Endodermal cell (in vitro differentiated cells): ENCODE data around the gene AOPEP. TPM values are rescaled to one million over a fixed set of nuclear protein-coding genes. Genes with fewer than 3 reads are reported as not detected.

ENCODE experiments used
- DNase-seq: peaks from one replicate; pipeline ENCODE4 v3.0.0-alpha.2; 2017
- H3K27ac ChIP-seq: 2 replicates; pipeline ENCODE4 v1.5.1; 2013; ENCODE audit warnings: mild to moderate bottlenecking, low read depth, low read length, moderate library complexity
- H3K27me3 ChIP-seq: 2 replicates; pipeline ENCODE4 v1.6.1; 2013; ENCODE audit warnings: mild to moderate bottlenecking, low read length, moderate library complexity; ENCODE audit not compliant: insufficient read depth, control insufficient read depth, poor library complexity, severe bottlenecking
- H3K36me3 ChIP-seq: 2 replicates; pipeline ENCODE4 v1.7.0; 2013; ENCODE audit warnings: mild to moderate bottlenecking, low read length, moderate library complexity; ENCODE audit not compliant: control insufficient read depth, insufficient read depth
- H3K4me1 ChIP-seq: one replicate; pipeline ENCODE4 v1.7.0; 2013; ENCODE audit warnings: low read length; ENCODE audit not compliant: control insufficient read depth, insufficient read depth
- H3K4me3 ChIP-seq: 2 replicates; pipeline ENCODE4 v1.5.1; 2013; ENCODE audit warnings: mild to moderate bottlenecking, low read length, moderate library complexity
- H3K9ac ChIP-seq: 2 replicates; pipeline ENCODE4 v1.6.1; 2013; ENCODE audit warnings: mild to moderate bottlenecking, low read length, moderate library complexity; ENCODE audit not compliant: poor library complexity, severe bottlenecking; ENCODE audit errors: extremely low read depth
- H3K9me3 ChIP-seq: 2 replicates; pipeline ENCODE4 v1.6.1; 2013; ENCODE audit warnings: mild to moderate bottlenecking, low read length, moderate library complexity; ENCODE audit not compliant: control insufficient read depth
- H3K27ac Mint-ChIP-seq: 2 replicates; pipeline ENCODE4 v1.8.0; 2020; ENCODE audit warnings: mixed read lengths
- H3K27me3 Mint-ChIP-seq: 2 replicates; pipeline ENCODE4 v1.8.0; 2021; ENCODE audit warnings: mild to moderate bottlenecking, mixed read lengths; ENCODE audit not compliant: insufficient read depth
- H3K36me3 Mint-ChIP-seq: 2 replicates; pipeline ENCODE4 v1.8.0; 2020; ENCODE audit warnings: low read depth, mixed read lengths
- H3K4me1 Mint-ChIP-seq: 2 replicates; pipeline ENCODE4 v1.8.0; 2020; ENCODE audit warnings: mixed read lengths
- H3K4me3 Mint-ChIP-seq: 2 replicates; pipeline ENCODE4 v1.8.0; 2020; ENCODE audit warnings: mild to moderate bottlenecking, moderate library complexity, mixed read lengths
- H3K9me3 Mint-ChIP-seq: 2 replicates; pipeline ENCODE4 v1.8.0; 2020; ENCODE audit warnings: mild to moderate bottlenecking, mixed read lengths
- CTCF ChIP-seq: fragments of 200-600 bp; sonication (generic); conservative IDR thresholded peaks from 2 replicates; pipeline ENCODE4 v1.5.0; 2021; ENCODE audit warnings: antibody characterized with exemption, mild to moderate bottlenecking
- WGBS, 2 experiments: methylation state at CpG; one replicate each; pipeline versions ENCODE4 v1.1.5 to v1.1.7; 2013; ENCODE audit warnings: missing lambda C conversion rate in 2 of 2, mixed read lengths in 1 of 2; ENCODE audit not compliant: insufficient coverage in 1 of 2, insufficient read length in 1 of 2; 5-methylcytosine and 5-hydroxymethylcytosine counted together
- total RNA-seq, 2 donors: library from RNA; stranded (reverse); fragmentation: NEBNext Ultra II Directional in 1 of 2; extraction: Animal tissue kit (Norgen Biotek cat#: 25700) in 1 of 2; gene quantifications; 2 replicates in 1 of 2; 3 replicates in 1 of 2; pipeline ENCODE4 v1.2.1, GENCODE V29; 2021

The AOPEP gene
- total RNA-seq, 2 donors from 2014 or later, result 23.4 to 33.7 TPM

GRCh38 chr9:94853887-94854286, 127.4 kb downstream of the AOPEP start:
- WGBS, 2 experiments, result 85 to 88% methylated on average over 3 of the region's 3 CpGs

GRCh38 chr9:94855903-94856302, 129.4 kb downstream of the AOPEP start:
- no peak overlapping the region for H3K4me3 Mint-ChIP-seq
- Histone ChIP-seq H3K4me1 (no peaks in the 10 kb centered on the region), H3K4me3 (no peak overlapping the region), H3K27ac (no peak overlapping the region), H3K36me3 (peaks cover 9% of the 10 kb centered on the region), H3K9me3 (peaks cover 11% of the 10 kb centered on the region), H3K9ac (no peak overlapping the region), H3K27me3 (no peaks in the 10 kb centered on the region)
- H3K4me1 Mint-ChIP-seq, result peaks cover 6% of the 10 kb centered on the region
- peaks cover 5% of the 10 kb centered on the region for H3K36me3 Mint-ChIP-seq
- TF ChIP-seq CTCF, result no peak
- H3K27ac Mint-ChIP-seq, result no peak overlapping the region
- no peaks in the 10 kb centered on the region for H3K27me3 Mint-ChIP-seq
- H3K9me3 Mint-ChIP-seq, result no peaks in the 10 kb centered on the region
- no peak for DNase-seq
- 94 to 96% methylated on average over 4 to 5 of the region's 5 CpGs for WGBS, 2 experiments

More at GRCh38 chr9:94853887-94854286, 127.4 kb downstream of the AOPEP start:
- Mint-ChIP-seq H3K27ac (no peak overlapping the region), H3K27me3 (no peaks in the 10 kb centered on the region), H3K4me1 (peaks cover 6% of the 10 kb centered on the region), H3K9me3 (no peaks in the 10 kb centered on the region), H3K4me3 (no peak overlapping the region), H3K36me3 (peaks cover 5% of the 10 kb centered on the region)
- Histone ChIP-seq H3K4me1 (no peaks in the 10 kb centered on the region), H3K4me3 (no peak overlapping the region), H3K27ac (no peak overlapping the region), H3K9ac (no peak overlapping the region), H3K36me3 (peaks cover 9% of the 10 kb centered on the region), H3K9me3 (peaks cover 11% of the 10 kb centered on the region), H3K27me3 (no peaks in the 10 kb centered on the region)
- TF ChIP-seq CTCF, result no peak
- DNase-seq, result no peak

- no peaks in the 10 kb centered on the region for H3K27me3 ChIP-seq
- no peak overlapping the region for H3K27ac ChIP-seq
- Mint-ChIP-seq H3K27me3 (no peaks in the 10 kb centered on the region), H3K4me1 (peaks cover 6% of the 10 kb centered on the region), H3K4me3 (no peak overlapping the region), H3K27ac (no peak overlapping the region), H3K9me3 (no peaks in the 10 kb centered on the region), H3K36me3 (peaks cover 5% of the 10 kb centered on the region)
- H3K4me1 ChIP-seq, result no peaks in the 10 kb centered on the region
- H3K9me3 ChIP-seq, result peaks cover 11% of the 10 kb centered on the region
- no peak for TF ChIP-seq CTCF
- no peak for DNase-seq
- H3K9ac ChIP-seq, result no peak overlapping the region
- H3K36me3 ChIP-seq, result peaks cover 9% of the 10 kb centered on the region
- WGBS, 2 experiments, result 90 to 95% methylated on average over 4 to 8 of the region's 8 CpGs
- H3K4me3 ChIP-seq, result no peak overlapping the region
Observed at GRCh38 chr9:94857791-94858190, 131.3 kb downstream of the AOPEP start.
